Measurements from ENCODE around the gene RPP40. TPM values are rescaled to one million over a fixed set of nuclear protein-coding genes. Genes with fewer than 3 reads are reported as not detected.

RPP40 gene
- polyA plus RNA-seq, 12 donors = 12.0 to 20.7 (median 14.7) TPM; not detected in 1

- no peak for DNase-seq
Observed at GRCh38 chr6:4973415-4973814, 30.4 kb downstream of the RPP40 start.

GRCh38 chr6:4972438-4972837, 31.4 kb downstream of the RPP40 start:
- no peak for DNase-seq

DNA sequence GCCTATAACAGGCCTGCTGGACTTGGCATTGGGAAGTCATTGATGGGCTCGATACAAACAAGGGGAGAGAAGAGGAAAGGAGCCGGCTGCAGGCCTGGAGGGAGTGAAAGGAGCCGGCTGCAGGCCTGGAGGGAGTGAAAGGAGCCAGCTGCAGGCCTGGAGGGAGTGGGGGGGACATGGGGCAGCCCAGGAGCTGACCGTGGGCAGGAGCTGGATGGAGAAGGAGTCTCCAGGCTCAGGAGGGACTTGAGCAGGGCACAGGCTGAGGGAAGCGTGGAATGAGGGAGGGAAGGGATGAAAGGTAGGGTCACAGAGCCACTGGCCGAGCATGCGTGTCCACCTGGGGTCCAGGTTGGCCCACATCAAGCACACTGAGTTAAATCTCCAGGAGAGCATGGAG, 32.0 kb downstream of the RPP40 start:
- DNase-seq = no peak

GRCh38 chr6:4970739-4971395, 33.0 kb downstream of the RPP40 start:
- DNase-seq = no peak

DNA sequence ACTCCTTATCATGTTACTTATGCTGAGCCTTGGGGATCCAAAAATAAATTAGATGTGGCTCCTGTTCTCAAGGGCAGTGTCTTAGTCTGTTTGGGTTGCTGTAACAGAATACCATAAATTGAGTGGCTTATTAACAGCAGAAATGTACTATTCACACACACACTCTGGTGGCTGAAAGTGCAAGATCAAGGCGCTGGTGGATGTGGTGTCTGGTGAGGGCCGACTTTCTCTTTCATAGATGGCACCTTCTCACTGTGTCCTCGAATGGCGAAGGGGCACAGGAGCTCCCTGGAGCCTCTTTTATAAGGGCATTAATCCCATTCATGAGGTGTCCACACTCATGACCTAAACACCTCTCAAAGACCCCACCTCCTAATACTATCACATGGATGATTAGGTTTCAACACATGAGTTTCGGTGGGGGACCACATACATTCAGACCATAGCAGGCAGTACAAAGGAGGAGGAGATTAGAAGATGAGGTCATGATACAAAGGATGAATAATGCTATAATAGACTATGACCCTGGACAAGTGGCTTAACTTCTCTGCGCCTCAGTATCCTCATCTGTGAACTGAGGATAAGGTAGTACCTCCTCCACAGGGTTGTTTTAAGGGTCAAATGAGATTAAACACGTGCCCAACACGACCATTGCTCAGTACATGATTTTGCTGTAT, 34.1 kb downstream of the RPP40 start:
- DNase-seq = no peak

DNA sequence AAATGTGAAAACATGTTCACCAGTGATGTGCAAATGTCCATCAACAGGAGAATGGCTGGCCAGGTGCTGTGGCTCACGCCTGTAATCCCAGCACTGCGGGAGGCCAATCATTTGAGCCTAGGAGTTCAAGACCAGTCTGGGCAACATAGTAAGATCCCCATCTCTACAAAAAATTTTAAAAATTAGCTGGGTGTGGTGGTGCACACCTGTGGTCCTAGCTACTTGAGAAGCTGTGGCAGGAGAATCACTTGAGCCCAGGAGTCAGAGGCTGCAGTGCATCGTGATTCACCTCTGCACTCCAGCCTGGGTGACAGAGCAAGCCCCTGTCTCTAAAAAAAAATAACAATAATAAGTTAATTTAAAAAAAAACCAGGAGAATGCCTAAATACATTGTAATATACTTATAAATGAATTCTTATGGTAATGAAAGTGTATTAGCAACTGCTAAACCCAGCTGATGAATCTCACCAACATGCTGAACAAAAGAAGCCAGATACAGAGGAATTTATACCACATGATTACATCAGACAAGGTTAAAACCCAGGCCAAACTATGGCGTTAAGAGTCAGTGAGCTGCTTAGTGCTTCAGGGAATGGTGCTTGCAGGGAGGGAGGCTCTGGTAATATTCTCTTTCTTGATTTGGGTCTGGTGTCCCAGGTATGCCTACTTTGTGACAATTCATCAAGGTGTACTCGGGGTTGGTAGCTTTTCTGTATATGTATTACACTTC, 36.4 kb downstream of the RPP40 start:
- DNase-seq = no peak

DNA sequence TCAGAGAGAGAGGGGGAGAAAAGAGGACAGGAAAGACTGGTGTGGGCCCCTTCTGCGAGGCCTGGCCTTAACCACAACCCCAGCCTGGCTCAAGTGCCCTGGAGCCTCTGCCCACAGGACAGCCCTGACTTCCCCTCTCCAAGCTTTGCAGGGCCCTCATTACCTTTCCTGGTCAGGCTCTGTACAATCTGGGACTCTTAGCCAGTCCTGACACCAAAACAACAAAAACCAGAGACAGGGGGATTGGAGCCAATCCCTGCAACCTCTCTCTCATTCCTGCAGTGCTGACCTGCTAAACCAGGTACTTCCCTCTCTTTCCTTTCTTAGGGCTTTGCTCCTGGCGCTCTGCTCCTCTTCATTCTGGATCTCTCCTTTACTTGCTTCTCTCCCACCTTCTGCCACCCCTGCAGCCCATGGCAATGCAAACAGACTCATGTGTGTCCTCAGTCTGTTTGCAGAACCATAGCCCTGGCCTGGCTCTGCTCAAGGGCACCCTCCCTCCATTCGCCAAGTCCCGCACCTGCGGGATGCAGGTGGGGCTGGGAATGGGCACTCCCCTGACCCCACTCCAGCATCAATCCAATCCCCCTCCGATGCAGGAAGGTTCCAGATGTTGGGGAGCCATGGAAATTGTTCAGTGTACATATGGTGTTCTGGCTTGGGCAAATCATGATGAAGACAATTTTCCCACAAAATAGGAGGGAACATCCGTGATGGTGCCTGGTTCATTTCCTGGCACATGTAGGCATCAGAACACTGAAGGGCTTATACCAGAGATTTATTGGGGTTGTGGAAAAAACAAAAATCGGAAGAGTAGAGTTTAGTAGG, 38.1 kb downstream of the RPP40 start:
- no peak for DNase-seq

GRCh38 chr6:4964675-4965561, 38.9 kb downstream of the RPP40 start:
- no peak for DNase-seq

- no peak for DNase-seq
Observed at GRCh38 chr6:4962905-4963304, 40.9 kb downstream of the RPP40 start.

DNA sequence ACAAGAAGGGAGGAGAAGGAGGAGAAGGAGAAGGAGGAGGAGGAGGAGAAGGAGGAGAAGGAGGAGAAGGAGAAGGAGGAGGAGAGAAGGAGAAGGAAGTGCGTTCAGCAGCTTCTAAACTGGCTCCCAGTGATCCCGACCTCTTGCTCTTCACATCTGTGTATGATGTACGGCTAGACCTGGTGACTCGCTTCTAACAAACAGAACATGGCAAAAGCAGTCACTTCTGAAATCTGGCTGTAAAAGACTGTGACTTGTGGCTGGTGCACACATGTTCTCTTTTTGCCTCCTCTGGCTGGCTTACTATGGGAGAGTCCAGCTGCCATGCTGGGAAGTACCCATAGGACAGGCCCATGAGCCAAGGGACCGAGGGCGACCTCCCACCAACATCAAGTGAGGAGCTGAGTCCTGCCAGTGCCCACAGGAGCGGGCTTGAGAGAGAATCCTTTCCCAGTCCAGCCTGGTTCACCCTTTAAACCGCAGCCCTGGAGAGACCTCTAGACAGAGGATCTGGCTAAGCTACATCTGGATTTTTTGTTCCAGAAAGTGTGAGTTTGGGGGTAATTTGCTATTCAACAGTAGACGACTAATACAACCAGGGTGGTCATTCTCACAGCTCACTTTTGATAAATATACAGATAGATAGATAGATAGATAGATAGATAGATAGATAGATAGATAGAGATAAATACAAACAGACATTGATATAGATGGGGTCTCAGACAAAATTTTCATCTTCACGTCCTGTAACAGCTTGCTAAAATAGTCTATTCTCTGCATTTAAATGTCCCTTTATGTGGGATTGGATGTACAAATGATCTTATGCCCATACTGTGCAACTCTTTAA, 42.3 kb downstream of the RPP40 start:
- DNase-seq = no peak

DNA sequence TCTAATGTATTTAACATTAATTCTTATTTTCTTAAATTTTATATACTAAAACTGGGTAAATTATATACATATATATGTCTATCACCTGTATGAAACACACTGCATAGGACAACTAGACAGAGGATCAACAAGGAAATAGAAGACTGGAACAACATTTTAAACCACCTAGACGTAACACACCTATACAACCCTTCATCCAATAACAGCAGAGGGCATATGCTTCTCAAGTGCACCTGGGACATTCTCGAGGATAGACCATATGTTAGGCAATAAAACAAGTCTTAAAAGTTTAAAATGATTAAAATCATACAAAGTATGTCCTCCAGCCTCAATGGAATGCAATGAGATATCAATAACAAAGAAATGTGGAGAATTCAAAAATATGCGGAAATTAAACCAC, 45.2 kb downstream of the RPP40 start:
- no peak for DNase-seq

- no peak for DNase-seq
Observed at GRCh38 chr6:4957521-4958231, 46.2 kb downstream of the RPP40 start.

- DNase-seq = no peak
Observed at GRCh38 chr6:4956625-4957024, 47.2 kb downstream of the RPP40 start.

DNA sequence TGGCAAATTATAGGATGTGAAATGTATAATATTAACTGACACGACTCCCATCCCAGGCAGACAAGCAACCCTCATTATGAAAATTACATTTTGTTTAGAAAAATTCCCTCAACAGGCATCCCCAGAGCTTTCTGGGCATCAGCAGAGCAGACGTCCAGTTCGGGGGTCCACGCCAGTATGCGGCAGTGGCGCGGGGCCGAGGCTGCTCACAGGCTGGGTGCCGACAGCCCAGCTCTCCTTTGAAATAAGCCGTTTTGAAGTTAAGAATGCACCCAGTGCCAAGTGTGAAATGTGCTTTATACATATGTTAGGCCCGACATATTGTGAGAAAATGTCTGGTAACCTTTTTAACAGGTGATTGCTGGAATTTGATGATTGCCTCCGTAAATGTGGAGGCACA, 50.4 kb downstream of the RPP40 start:
- DNase-seq = no peak

- no peak for DNase-seq
Observed at GRCh38 chr6:4950836-4951533, 52.9 kb downstream of the RPP40 start.

- no peak for DNase-seq
Observed at GRCh38 chr6:4950076-4950475, 53.8 kb downstream of the RPP40 start.

DNA sequence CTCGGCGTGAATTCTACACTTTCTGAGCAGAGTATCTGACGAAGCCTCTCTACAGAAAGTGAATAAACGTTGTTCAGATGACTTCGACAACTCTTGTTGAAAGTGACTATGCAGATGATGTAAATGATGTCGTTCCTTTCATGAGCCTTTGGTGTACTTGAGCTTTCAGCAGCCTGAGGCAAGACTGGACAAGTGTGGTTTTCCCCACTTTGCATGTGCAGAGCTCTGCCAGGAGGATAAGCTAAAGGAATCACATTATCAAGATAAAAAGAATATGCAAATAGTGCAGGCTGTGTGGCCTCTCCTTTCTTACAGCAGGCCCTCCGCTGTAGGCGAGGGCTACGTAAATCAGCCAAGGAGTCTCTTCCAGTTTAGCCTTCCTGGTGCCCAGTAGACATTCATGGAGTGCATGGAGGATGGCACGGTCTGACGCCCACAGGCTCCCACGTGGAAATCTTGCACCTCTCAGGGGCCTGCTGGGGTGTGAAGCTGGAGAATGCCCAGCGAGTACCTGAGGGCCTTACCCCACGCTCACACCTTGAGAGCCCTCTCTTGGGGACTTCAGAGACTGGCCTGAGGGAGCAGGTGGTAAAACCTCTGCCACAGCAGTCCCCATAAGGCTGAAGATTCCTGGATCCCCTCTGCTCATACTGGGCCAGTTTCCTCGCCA, 54.9 kb downstream of the RPP40 start:
- DNase-seq = no peak

DNA sequence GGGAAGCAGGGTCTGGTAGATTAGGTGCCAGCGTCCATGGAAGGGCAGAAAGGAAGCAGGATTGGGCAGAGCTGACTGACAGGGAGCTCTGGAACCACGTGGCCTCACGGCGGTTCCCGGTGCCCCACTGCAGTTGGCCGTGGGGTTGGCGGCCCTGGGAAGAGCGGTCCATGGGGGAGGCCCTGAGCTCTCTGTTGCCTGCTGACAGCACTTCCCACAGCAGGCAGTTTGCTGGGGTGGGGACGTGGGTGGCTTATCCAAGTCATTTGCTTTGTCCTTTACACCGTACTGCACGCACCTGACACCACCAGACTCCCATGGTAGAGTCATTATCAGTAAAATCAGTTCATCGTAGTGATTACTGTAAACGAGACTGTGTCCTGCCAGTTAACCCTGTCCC, 56.1 kb downstream of the RPP40 start:
- no peak for DNase-seq

All from muscle of arm (tissue), 12 donors.